OCI-LY7 (cell line): Measurements from ENCODE around the gene CDH23. TPM values are rescaled to one million over a fixed set of nuclear protein-coding genes. Genes with fewer than 3 reads are reported as not detected.

Experiments used
- BruUV-seq: library from RNA; stranded (reverse); fragments of 400-500 nt; replicated peaks from 2 replicates; lab custom pipeline; 2021; lab: Mats Ljungman, UMichigan
- CTCF ChIA-PET: fragments of 300-600 bp; sonication (Branson Sonifier 250); formaldehyde crosslinking; loops from one replicate; lab custom pipeline; 2022; ENCODE audit warnings: antibody characterized with exemption; ENCODE audit not compliant: unreplicated experiment; lab: Charles Lee
- POLR2A ChIA-PET: fragments of 300-600 bp; sonication (Branson Sonifier 250); formaldehyde crosslinking; loops from one replicate; lab custom pipeline; 2022; ENCODE audit warnings: antibody characterized with exemption; lab: Charles Lee
- DNase-seq: peaks from one replicate; pipeline ENCODE4 v3.0.0-alpha.2; 2015; ENCODE audit warnings: low spot score
- H2AFZ ChIP-seq: fragments of 200-600 bp; sonication (generic), shearing (Covaris generic); 2 replicates; pipeline ENCODE4 v1.6.1; 2014; ENCODE audit warnings: mild to moderate bottlenecking, antibody characterized with exemption, low read length, moderate library complexity
- H3K27ac ChIP-seq: fragments of 200-600 bp; sonication (generic); 2 replicates; pipeline ENCODE4 v1.5.1; 2014; ENCODE audit warnings: mixed run types, low read depth, mild to moderate bottlenecking, moderate library complexity, low read length, inconsistent platforms; ENCODE audit not compliant: poor library complexity, severe bottlenecking
- H3K36me3 ChIP-seq: fragments of 200-600 bp; sonication (generic); 2 replicates; pipeline ENCODE4 v1.6.1; 2014; ENCODE audit warnings: mild to moderate bottlenecking, antibody characterized with exemption, low read length, moderate library complexity, mixed read lengths; ENCODE audit not compliant: insufficient read depth
- H3K4me1 ChIP-seq: fragments of 200-600 bp; sonication (generic); 2 replicates; pipeline ENCODE4 v1.5.1; 2014; ENCODE audit warnings: mild to moderate bottlenecking, low read length; ENCODE audit not compliant: insufficient read depth, poor library complexity, severe bottlenecking
- H3K4me2 ChIP-seq: fragments of 200-600 bp; sonication (generic); 2 replicates; pipeline ENCODE4 v1.6.1; 2014; ENCODE audit warnings: mild to moderate bottlenecking, low read length
- H3K4me3 ChIP-seq: fragments of 200-600 bp; sonication (generic); 2 replicates; pipeline ENCODE4 v1.5.1; 2014; ENCODE audit warnings: mild to moderate bottlenecking, low read depth, low read length; ENCODE audit not compliant: poor library complexity, severe bottlenecking
- H3K79me2 ChIP-seq: fragments of 200-600 bp; sonication (generic); 2 replicates; pipeline ENCODE4 v1.6.1; 2016; ENCODE audit warnings: low read depth, mild to moderate bottlenecking, low read length, moderate library complexity, mixed read lengths; ENCODE audit not compliant: insufficient read depth
- H3K9me2 ChIP-seq: fragments of 200-600 bp; sonication (generic); 2 replicates; pipeline ENCODE4 v1.6.1; 2016; ENCODE audit warnings: mild to moderate bottlenecking, low read length, mixed read lengths; ENCODE audit not compliant: insufficient read depth
- H3K9me3 ChIP-seq: fragments of 200-600 bp; sonication (generic); 2 replicates; pipeline ENCODE4 v1.6.1; 2014; ENCODE audit warnings: mild to moderate bottlenecking, mixed run types, low read length, mixed read lengths
- H4K20me1 ChIP-seq: fragments of 200-600 bp; sonication (generic); 2 replicates; pipeline ENCODE4 v1.6.1; 2014; ENCODE audit warnings: mild to moderate bottlenecking, antibody characterized with exemption, low read length, moderate library complexity, mixed read lengths; ENCODE audit not compliant: insufficient read depth
- EZH2phosphoT487 ChIP-seq: fragments of 200-600 bp; sonication (generic); IDR thresholded peaks from 2 replicates; pipeline ENCODE4 v1.6.1; 2018; ENCODE audit warnings: low read depth, borderline replicate concordance, mild to moderate bottlenecking, mixed run types, antibody characterized with exemption, low read length, moderate library complexity, mixed read lengths
- intact Hi-C: fragments of 100-400 bp; cut with micrococcal nuclease; formaldehyde crosslinking; loops from one replicate; pipeline ENCODE4 v1.10.0; 2022; ENCODE audit not compliant: unreplicated experiment
- total RNA-seq, 2 experiments: library from RNA; depleted of rRNA in 1 of 2; stranded (reverse); fragments of >200 nt in 1 of 2; shearing (Covaris generic) in 1 of 2; gene quantifications; 2 replicates each; pipeline ENCODE4 v1.2.3, GENCODE V29; 2014 to 2022
- TF ChIP-seq, protein P1 (sequence below): fragments of 200-600 bp; sonication (generic); conservative IDR thresholded peaks from 2 replicates; pipeline ENCODE4 v1.5.1; 2014; ENCODE audit warnings: mild to moderate bottlenecking, antibody characterized with exemption, low read length, moderate library complexity, mixed read lengths

CDH23 gene
- total RNA-seq, 2 experiments from 2014 or later = 0.92 to 9.9 TPM

DNA sequence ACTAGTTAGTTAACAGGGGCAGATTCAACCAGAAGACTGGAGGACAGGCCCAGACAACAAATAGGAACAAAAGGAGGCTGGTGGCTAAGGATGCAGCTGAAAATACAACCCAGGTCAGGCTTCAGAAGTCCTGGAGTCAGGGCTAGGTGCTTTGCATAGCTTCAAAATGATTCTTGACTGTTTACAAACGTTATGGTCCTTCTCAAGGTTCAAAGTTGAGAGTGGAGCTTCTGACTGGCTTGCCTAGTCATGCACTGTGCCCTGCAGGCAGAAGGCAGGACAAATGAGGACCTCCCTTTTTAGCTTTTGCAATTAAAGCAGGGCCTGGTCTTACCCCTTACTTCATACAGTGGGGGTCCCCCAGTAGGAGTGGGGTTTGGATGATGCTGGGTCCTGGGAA is 4.4 kb upstream of the CDH23 start:
- no peak overlapping the region for H3K4me3 ChIP-seq
- H3K79me2 ChIP-seq = no peaks in the 10 kb centered on the region
- no peaks in the 10 kb centered on the region for H3K9me3 ChIP-seq
- intact Hi-C loops = no loop called here
- H4K20me1 ChIP-seq = no peaks in the 10 kb centered on the region
- H3K27ac ChIP-seq = no peak overlapping the region
- no peak overlapping the region for H2AFZ ChIP-seq
- ChIA-PET CTCF (no interaction called here), POLR2A (no interaction called here)
- H3K36me3 ChIP-seq = no peaks in the 10 kb centered on the region
- BruUV-seq = no TSS peak
- TF ChIP-seq, protein P1, sequence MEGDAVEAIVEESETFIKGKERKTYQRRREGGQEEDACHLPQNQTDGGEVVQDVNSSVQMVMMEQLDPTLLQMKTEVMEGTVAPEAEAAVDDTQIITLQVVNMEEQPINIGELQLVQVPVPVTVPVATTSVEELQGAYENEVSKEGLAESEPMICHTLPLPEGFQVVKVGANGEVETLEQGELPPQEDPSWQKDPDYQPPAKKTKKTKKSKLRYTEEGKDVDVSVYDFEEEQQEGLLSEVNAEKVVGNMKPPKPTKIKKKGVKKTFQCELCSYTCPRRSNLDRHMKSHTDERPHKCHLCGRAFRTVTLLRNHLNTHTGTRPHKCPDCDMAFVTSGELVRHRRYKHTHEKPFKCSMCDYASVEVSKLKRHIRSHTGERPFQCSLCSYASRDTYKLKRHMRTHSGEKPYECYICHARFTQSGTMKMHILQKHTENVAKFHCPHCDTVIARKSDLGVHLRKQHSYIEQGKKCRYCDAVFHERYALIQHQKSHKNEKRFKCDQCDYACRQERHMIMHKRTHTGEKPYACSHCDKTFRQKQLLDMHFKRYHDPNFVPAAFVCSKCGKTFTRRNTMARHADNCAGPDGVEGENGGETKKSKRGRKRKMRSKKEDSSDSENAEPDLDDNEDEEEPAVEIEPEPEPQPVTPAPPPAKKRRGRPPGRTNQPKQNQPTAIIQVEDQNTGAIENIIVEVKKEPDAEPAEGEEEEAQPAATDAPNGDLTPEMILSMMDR = no peak
- TF ChIP-seq EZH2phosphoT487 = no peak
- H3K9me2 ChIP-seq = no peaks in the 10 kb centered on the region
- no peak for DNase-seq
- no peak overlapping the region for H3K4me2 ChIP-seq
- H3K4me1 ChIP-seq = no peaks in the 10 kb centered on the region

DNA sequence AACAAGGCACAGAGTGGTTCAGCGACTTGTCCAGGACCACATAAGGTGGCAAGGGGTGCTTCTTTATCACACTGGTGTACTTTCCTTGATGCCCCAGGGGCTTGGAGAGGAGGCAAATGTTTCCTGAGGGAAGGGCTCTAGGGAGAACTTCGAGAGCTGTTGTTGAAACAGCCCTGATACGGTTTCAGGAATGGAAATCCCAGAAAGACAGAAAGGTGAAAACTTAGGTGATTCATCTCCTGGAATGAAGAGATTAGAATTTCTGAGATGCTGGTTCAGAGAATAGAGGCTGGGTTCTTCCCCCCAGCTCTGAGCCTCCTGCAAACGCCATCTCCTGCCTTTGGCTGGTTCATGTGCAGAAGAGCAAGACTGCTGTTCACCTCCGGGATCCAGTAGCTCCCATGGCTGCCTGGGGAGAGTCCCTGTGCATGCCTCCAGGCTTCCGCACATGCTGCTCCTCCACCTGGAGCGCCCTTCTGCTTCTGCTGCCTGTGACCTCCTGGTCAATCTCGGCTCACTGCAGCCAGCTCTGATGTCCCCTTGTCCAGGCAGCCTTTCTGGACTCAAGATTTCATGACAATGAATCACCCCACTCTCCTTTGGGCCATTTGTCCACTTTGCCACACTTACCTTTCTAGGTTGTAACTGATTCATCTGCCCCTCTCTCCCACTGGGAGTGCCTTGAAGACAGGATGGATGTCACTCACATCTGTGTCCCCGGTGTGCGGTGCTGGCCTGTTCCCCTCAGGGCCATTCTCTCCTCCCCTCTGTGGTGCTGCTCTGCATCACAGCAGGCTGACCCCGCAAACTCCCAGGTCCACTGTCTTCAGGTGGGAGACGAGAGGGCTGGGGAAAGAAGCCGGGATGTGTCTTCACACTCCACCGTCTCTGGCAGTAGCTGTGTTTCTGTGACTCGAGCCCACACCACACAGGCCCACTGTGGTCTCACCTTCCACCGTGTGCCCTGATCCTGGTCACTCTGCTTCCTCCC is 3.6 kb upstream of the CDH23 start:
- Histone ChIP-seq H3K27ac (no peak overlapping the region), H3K9me2 (no peaks in the 10 kb centered on the region), H3K4me2 (no peak overlapping the region), H3K4me3 (no peak overlapping the region), H3K79me2 (no peaks in the 10 kb centered on the region), H4K20me1 (no peaks in the 10 kb centered on the region), H3K9me3 (no peaks in the 10 kb centered on the region), H3K4me1 (no peaks in the 10 kb centered on the region), H2AFZ (no peak overlapping the region), H3K36me3 (no peaks in the 10 kb centered on the region)
- TF ChIP-seq, protein P1 = no peak
- TF ChIP-seq EZH2phosphoT487 = no peak
- DNase-seq = no peak
- CTCF ChIA-PET = no interaction called here
- POLR2A ChIA-PET = no interaction called here
- intact Hi-C loops = no loop called here
- no TSS peak for BruUV-seq

DNA sequence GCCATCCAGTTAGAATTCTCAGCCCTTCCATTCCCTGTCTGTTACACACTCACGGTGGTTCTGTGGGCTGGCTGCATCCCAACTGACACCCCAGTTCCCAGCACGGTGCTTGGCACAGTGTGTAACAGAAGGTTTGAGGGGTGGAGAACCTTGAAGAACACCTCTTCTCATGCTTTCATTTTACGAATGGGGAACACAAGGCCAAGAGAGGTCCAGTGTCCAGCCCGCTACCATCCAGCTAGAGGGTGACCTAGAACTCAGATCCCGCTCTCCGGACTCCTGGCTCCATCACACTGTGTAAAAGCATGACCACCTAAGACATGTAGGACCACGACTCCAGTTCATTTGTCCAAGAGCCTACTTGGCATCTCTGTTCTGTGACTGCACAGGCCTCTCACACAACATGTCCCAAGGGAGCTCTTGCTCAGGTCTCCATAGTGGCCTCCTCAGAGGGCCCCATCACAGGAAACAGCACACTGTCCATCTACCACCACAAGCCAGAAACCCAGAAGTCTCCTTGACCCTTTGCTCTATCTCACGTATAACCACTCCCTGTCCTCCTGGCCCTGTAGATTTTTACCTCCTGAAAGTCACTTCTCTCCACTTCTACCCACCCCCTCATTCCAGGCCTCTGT is 2.8 kb upstream of the CDH23 start:
- Histone ChIP-seq H3K9me2 (no peaks in the 10 kb centered on the region), H3K4me1 (no peaks in the 10 kb centered on the region), H4K20me1 (no peaks in the 10 kb centered on the region), H2AFZ (no peak overlapping the region), H3K9me3 (no peaks in the 10 kb centered on the region), H3K4me2 (no peak overlapping the region), H3K4me3 (no peak overlapping the region), H3K79me2 (no peaks in the 10 kb centered on the region), H3K27ac (no peak overlapping the region), H3K36me3 (no peaks in the 10 kb centered on the region)
- ChIA-PET CTCF (no interaction called here), POLR2A (no interaction called here)
- DNase-seq = no peak
- TF ChIP-seq, protein P1 = no peak
- no peak for TF ChIP-seq EZH2phosphoT487
- no TSS peak for BruUV-seq
- intact Hi-C loops = no loop called here
